PC-9 (cell line): ENCODE results near the gene DOCK4. TPM values are rescaled to one million over a fixed set of nuclear protein-coding genes. Genes with fewer than 3 reads are reported as not detected.

ENCODE experiments used
- BruUV-seq: library from RNA; stranded (reverse); fragments of 400-500 nt; replicated peaks from 2 replicates; lab custom pipeline; 2021; lab: Mats Ljungman, UMichigan
- CTCF ChIA-PET: fragments of 300-600 bp; sonication (Branson Sonifier 250); formaldehyde crosslinking; loops from one replicate; lab custom pipeline; 2022; ENCODE audit warnings: antibody characterized with exemption; lab: Charles Lee
- POLR2A ChIA-PET: fragments of 300-600 bp; sonication (Branson Sonifier 250); formaldehyde crosslinking; loops from one replicate; lab custom pipeline; 2022; ENCODE audit warnings: antibody characterized with exemption; ENCODE audit not compliant: unreplicated experiment; lab: Charles Lee
- DNase-seq, 2 experiments: peaks; one replicate each; pipeline versions ENCODE4 v3.0.0 to v3.0.0-alpha.2; 2015 to 2022; ENCODE audit warnings: mixed read lengths in 1 of 2
- H2AFZ ChIP-seq: fragments of 200-600 bp; sonication (generic); 2 replicates; pipeline ENCODE4 v1.8.1; 2017; ENCODE audit warnings: antibody characterized with exemption
- H3F3A ChIP-seq: fragments of 200-600 bp; sonication (generic); 2 replicates; pipeline ENCODE4 v1.8.1; 2017; ENCODE audit warnings: antibody characterized with exemption, mild to moderate bottlenecking, low read depth; ENCODE audit not compliant: insufficient read depth
- H3K27ac ChIP-seq: fragments of 200-600 bp; sonication (generic); 2 replicates; pipeline ENCODE4 v1.6.1; 2016; ENCODE audit warnings: mixed run types
- H3K27me3 ChIP-seq: fragments of 200-600 bp; sonication (generic); 2 replicates; pipeline ENCODE4 v1.6.1; 2016; ENCODE audit warnings: low read depth, mixed run types; ENCODE audit not compliant: insufficient read depth
- H3K36me3 ChIP-seq: fragments of 200-600 bp; sonication (generic); 2 replicates; pipeline ENCODE4 v1.6.1; 2016; ENCODE audit warnings: low read depth, mixed run types
- H3K4me1 ChIP-seq: fragments of 200-600 bp; sonication (generic); replicated peaks from 2 replicates; pipeline ENCODE4 v1.6.1; 2016; ENCODE audit warnings: mixed run types; ENCODE audit not compliant: insufficient read depth
- H3K4me2 ChIP-seq: fragments of 200-600 bp; sonication (generic); 2 replicates; pipeline ENCODE4 v1.6.1; 2017; ENCODE audit warnings: mixed run types
- H3K4me3 ChIP-seq: fragments of 200-600 bp; sonication (generic); 2 replicates; pipeline ENCODE4 v1.6.1; 2016; ENCODE audit warnings: mixed run types
- H3K79me2 ChIP-seq: fragments of 200-600 bp; sonication (generic); 2 replicates; pipeline ENCODE4 v1.6.1; 2017; ENCODE audit warnings: low read depth, mixed run types
- H3K9me2 ChIP-seq: fragments of 200-600 bp; sonication (generic); 2 replicates; pipeline ENCODE4 v1.8.1; 2017; ENCODE audit warnings: mild to moderate bottlenecking; ENCODE audit not compliant: insufficient read depth
- H3K9me3 ChIP-seq: fragments of 200-600 bp; sonication (generic); 2 replicates; pipeline ENCODE4 v1.8.1; 2016; ENCODE audit warnings: low read depth; ENCODE audit not compliant: insufficient read depth
- H4K20me1 ChIP-seq: fragments of 200-600 bp; sonication (generic); 2 replicates; pipeline ENCODE4 v1.8.1; 2017; ENCODE audit not compliant: insufficient read depth
- CTCF ChIP-seq: fragments of 200-600 bp; sonication (generic); conservative IDR thresholded peaks from 2 replicates; pipeline ENCODE4 v1.6.1; 2017; ENCODE audit warnings: mixed run types, antibody characterized with exemption, mild to moderate bottlenecking, moderate library complexity
- EZH2 ChIP-seq: fragments of 200-600 bp; sonication (generic); IDR thresholded peaks from 2 replicates; pipeline ENCODE4 v1.8.0; 2017; ENCODE audit warnings: antibody characterized with exemption, low read depth
- intact Hi-C: fragments of 100-400 bp; cut with micrococcal nuclease; formaldehyde crosslinking; loops from one replicate; pipeline ENCODE4 v1.10.0; 2022; ENCODE audit not compliant: unreplicated experiment
- total RNA-seq: library from RNA; stranded (reverse); gene quantifications from 2 replicates; pipeline ENCODE4 v1.2.3, GENCODE V29; 2021

Gene DOCK4
- total RNA-seq, 1 experiment from 2014 or later: 0.98 TPM

- Histone ChIP-seq H4K20me1 (no peaks in the 10 kb centered on the region), H3K27me3 (no peaks in the 10 kb centered on the region), H2AFZ (no peak overlapping the region), H3K36me3 (no peaks in the 10 kb centered on the region), H3K79me2 (no peaks in the 10 kb centered on the region), H3F3A (no peaks in the 10 kb centered on the region), H3K9me2 (no peaks in the 10 kb centered on the region), H3K27ac (no peak overlapping the region), H3K4me1 (no peaks in the 10 kb centered on the region), H3K4me3 (no peak overlapping the region), H3K4me2 (no peak overlapping the region), H3K9me3 (no peaks in the 10 kb centered on the region; the same call in 1 of the 2 replicates)
- no TSS peak for BruUV-seq
- intact Hi-C loops: no loop called here
- no peak for DNase-seq
- TF ChIP-seq EZH2 (no peak), CTCF (no peak)
- ChIA-PET CTCF (no interaction called here), POLR2A (no interaction called here)
Measured at GRCh38 chr7:112031689-112032088, 174.5 kb downstream of the DOCK4 start.

GRCh38 chr7:112025556-112025955 lies 180.6 kb downstream of the DOCK4 start:
- no peaks in the 10 kb centered on the region for H3K79me2 ChIP-seq
- no peak overlapping the region for H3K4me3 ChIP-seq
- H3K4me1 ChIP-seq: no peaks in the 10 kb centered on the region
- H4K20me1 ChIP-seq: no peaks in the 10 kb centered on the region
- ChIA-PET CTCF (no interaction called here), POLR2A (no interaction called here)
- H3K27me3 ChIP-seq: no peaks in the 10 kb centered on the region
- H3K9me3 ChIP-seq: no peaks in the 10 kb centered on the region
- no peak for DNase-seq
- H2AFZ ChIP-seq: no peak overlapping the region
- H3F3A ChIP-seq: no peaks in the 10 kb centered on the region
- H3K36me3 ChIP-seq: no peaks in the 10 kb centered on the region
- intact Hi-C loops: no loop called here
- H3K4me2 ChIP-seq: no peak overlapping the region
- no TSS peak for BruUV-seq
- H3K9me2 ChIP-seq: no peaks in the 10 kb centered on the region
- TF ChIP-seq EZH2: no peak
- TF ChIP-seq CTCF: no peak
- no peak overlapping the region for H3K27ac ChIP-seq

- H3K4me3 ChIP-seq: no peak overlapping the region
- no peaks in the 10 kb centered on the region for H3K36me3 ChIP-seq
- BruUV-seq: no TSS peak
- ChIA-PET POLR2A (no interaction called here), CTCF (no interaction called here)
- H3K4me1 ChIP-seq: no peaks in the 10 kb centered on the region
- no peak for TF ChIP-seq EZH2
- TF ChIP-seq CTCF: no peak
- H3K27ac ChIP-seq: no peak overlapping the region
- H2AFZ ChIP-seq: no peak overlapping the region
- no peaks in the 10 kb centered on the region for H4K20me1 ChIP-seq
- H3K9me2 ChIP-seq: no peaks in the 10 kb centered on the region
- no peaks in the 10 kb centered on the region for H3K79me2 ChIP-seq
- no peaks in the 10 kb centered on the region for H3K9me3 ChIP-seq
- H3F3A ChIP-seq: no peaks in the 10 kb centered on the region
- DNase-seq: no peak
- H3K4me2 ChIP-seq: no peak overlapping the region
- H3K27me3 ChIP-seq: no peaks in the 10 kb centered on the region
- intact Hi-C loops: no loop called here
Measured at GRCh38 chr7:112023786-112024185, 182.4 kb downstream of the DOCK4 start.
